ENCODE data around the gene RNF186.
"Not testable (repeated sequence)": the region's sequence is repeated elsewhere in the genome, so short reads cannot be mapped to it uniquely, and the experiment has no call there.

RNF186 gene

DNA sequence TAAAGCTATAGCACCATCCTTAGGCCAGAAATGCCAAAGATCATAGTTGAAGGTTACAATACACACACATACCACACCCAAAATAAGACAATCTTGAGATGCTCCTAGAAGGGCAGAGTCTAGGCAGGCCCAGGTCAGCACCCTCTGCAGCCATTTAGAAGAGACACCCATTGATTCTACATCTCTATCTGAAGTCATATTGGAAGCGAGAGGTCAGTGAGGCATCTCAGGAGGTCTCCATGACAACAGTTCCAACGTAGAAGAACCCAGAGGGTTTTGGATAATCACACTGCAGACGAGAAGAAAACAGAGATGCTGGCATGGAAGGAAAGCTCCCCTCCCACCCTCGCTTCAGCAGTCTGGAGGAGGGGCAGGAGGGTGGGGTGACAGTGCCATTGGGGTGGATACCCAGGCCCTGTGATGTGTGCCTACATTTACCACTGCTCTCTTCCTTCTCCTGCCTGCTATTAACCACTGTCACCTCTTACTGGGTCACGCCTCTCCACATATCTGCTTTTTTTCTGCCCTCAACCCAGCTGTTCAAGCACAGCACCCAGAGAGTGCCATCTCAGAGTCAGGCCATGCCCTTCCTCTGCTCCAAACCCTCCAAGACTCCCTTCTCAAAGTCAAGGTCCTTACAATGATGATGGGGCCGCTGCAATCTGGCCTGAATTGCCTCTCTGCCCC is 21.6 kb downstream of the RNF186 start:
- no peak for DNase-seq (ENCODE audit: low read depth)

DNA sequence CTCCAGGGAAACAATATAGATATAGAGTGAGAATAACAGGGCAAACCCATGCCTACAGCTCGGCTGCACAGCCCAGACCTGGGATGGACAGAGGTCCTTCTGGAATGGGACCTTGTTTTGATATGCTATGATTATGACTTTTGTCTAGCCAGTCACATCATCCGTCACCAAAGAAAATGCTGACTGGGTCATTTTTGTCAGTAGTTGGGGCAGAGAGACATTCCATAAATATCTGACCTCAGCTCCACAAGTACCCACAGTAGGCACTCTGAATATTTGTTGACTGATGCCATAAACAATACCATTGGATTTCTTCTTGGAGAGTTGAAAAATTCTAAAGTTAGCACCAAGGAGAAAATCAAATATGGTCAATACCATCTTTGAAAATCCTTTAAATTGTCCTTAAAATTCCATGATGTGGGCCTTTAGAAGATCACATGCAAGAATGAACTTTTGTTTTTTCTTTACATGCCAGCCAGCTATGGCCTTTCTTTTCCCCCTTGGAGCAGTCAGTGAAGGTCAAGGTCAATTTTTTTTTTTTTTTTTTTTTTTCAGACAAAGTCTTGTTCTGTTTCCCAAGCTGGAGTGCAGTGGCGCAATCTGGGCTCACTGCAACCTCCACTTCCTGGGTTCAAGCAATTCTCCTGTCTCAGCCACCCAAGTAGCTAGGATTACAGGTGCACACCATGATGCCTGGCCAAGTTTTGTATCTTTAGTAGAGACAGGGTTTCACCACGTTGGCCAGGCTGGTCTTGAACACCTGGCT is 22.7 kb downstream of the RNF186 start:
- no peak for DNase-seq (ENCODE audit: low read depth)

DNA sequence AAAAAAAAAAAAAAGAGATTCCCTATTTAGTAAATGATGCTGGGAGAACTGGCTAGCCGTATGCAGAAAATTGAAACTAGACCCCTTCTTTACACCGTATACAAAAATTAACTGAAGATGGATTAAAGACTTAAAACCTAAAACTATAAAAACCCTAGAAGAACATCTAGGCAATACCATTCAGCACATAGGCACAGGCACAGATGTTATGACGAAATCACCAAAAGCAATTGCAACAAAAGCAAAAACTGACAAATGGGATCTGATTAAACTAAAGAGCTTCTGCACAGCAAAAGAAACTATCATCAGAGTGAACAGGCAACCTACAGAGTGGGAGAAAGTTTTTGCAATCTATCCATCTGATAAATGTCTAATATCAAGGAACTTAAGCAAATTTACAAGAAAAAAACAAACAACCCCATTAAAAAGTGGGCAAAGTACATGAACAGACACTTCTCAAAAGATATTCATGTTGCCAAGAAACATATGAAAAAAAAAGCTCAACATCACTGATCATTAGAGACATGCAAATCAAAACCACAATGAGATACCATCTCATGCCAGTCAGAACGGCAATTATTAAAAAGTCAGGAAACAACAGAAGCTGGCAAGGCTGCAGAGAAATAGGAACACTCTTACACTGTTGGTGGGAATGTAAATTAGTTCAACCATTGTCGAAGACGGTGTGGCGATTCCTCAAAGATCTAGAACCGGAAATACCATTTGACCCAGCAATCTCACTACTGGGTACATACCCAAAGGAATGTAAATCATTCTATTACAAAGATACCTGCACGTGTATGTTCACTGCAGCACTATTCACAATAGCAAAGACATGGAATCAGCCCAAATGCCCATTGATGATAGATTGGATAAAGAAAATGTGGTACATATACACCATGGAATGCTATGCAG is 24.8 kb downstream of the RNF186 start:
- not testable (repeated sequence) for DNase-seq (ENCODE audit: low read depth)

- DNase-seq (ENCODE audit: low read depth) = no peak
These were observed 28.1 kb downstream of the RNF186 start for GRCh38 chr1:19786988-19787423.

- no peak for DNase-seq (ENCODE audit: low read depth)
These were observed 29.4 kb downstream of the RNF186 start for GRCh38 chr1:19785660-19786059.

GRCh38 chr1:19780267-19780877 is 34.7 kb downstream of the RNF186 start:
- DNase-seq (ENCODE audit: low read depth) = no peak

- DNase-seq (ENCODE audit: low read depth) = no peak
These were observed 38.1 kb downstream of the RNF186 start for GRCh38 chr1:19776933-19777332.

DNA sequence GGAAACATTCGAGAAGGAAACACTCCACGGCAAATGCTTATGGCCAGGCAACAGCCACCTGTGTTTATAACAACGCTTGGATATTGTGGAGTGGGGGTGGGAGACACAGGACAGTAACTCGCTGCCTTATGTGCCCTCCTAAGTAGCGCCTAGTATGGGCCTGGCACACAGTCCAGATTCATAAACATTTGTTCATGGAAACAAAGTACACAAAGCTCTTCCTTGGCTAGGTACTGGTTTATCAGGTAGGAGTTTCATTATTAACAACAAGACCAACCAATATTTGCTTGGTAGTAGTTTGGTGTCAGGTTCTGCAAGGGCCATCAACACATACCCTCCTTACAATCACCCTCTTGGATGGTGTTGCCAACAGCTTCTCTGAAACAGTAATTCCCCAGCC is 38.8 kb downstream of the RNF186 start:
- no peak for DNase-seq (ENCODE audit: low read depth)

- DNase-seq (ENCODE audit: low read depth) = no peak
These were observed 39.3 kb downstream of the RNF186 start for GRCh38 chr1:19775831-19776230.

- DNase-seq (ENCODE audit: low read depth) = no peak
These were observed 39.8 kb downstream of the RNF186 start for GRCh38 chr1:19775317-19775716.

- DNase-seq (ENCODE audit: low read depth) = no peak
These were observed 40.8 kb downstream of the RNF186 start for GRCh38 chr1:19774180-19774785.

GRCh38 chr1:19773485-19773884 is 41.6 kb downstream of the RNF186 start:
- no peak for DNase-seq (ENCODE audit: low read depth)

DNA sequence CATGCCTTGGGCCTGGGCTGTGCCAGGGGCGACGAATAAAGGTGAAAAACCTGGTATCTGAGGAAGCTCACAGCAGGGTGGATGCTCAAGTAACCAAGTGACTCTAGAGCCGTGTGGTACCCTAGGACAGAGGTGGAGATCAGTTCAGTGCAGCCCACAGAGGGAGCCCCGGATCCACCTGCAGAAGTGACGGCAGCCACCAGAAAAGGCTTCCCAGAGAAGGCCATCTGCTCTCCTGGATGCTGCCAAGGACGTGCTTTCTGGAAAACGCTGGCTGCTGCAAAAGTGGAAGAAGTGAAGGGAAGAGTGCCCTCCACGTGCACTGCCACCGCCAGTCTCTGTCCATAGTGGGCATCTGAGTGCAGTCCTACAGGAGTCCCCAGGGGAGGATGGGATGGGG is 43.0 kb downstream of the RNF186 start:
- DNase-seq (ENCODE audit: low read depth) = no peak

GRCh38 chr1:19771350-19771749 is 43.7 kb downstream of the RNF186 start:
- DNase-seq (ENCODE audit: low read depth) = no peak

DNA sequence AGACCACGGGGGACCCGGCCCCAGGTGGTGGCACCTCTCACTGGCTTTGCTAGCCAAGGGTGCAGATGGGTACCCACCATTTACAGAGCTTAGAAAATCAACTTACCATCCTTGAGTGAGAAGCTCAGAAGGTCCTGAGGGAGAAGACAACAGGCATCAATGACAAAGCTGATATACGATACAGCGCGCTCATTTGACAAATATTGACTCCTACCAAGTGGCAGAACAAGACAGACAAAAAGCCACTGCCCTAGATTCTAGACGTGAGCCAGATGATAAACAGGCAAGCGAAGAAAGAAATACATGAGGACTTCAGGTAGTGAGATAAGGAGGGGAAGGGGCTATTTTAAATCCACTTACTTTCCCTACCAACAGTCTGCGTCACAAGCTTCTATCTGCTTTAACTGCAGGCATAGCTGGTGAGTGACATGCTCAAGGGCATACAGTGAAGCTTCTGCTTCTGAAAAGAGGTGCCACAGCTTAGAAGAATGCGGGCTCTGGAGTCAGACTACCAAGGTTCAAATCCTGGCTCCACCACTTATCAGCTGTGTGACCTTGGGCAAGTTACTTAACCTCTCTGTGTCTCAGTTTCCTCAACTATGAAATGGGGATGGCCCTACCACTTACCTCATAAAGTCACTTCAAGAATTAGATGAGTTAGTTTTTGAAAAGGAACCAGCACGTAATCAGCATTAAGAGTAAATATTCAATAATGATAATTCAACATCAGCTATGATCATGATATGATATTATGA is 44.5 kb downstream of the RNF186 start:
- DNase-seq (ENCODE audit: low read depth) = no peak

DNA sequence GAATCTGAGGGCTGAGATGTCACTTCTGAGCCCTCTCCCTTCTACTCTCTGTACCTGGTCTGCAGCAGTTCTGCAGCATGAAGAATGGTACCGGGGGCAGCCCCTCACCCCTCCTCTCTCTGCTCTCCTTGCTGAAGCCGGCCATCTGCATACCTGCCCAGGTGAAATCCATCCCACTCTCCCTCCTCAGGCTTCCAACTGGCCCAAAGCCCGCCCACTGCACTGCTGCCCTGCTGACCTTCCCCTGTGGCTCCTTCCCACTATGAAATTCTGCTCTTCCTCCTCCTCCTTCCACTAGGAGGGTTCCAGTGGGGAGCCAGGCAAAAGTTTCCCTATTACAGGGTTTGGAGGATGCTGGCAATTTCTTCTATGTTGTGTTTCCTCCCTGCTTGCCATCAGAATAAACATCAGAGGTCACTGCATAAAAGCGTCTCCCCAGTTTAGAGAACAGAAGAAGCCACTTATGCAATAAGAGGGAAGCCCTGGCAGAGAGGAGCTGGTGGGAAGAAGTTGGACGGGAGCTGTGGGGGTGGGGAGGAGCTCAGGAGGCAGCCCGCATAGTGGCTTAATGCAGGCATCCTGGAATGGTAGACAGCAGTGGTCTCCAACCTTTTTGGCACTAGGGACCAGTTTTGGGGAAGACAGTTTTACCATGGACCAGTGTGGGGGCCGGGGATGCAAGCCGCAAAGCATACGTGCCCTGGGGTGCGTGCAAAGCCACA is 45.7 kb downstream of the RNF186 start:
- no peak for DNase-seq (ENCODE audit: low read depth)

GRCh38 chr1:19768353-19769210 is 46.5 kb downstream of the RNF186 start:
- DNase-seq (ENCODE audit: low read depth) = no peak

DNA sequence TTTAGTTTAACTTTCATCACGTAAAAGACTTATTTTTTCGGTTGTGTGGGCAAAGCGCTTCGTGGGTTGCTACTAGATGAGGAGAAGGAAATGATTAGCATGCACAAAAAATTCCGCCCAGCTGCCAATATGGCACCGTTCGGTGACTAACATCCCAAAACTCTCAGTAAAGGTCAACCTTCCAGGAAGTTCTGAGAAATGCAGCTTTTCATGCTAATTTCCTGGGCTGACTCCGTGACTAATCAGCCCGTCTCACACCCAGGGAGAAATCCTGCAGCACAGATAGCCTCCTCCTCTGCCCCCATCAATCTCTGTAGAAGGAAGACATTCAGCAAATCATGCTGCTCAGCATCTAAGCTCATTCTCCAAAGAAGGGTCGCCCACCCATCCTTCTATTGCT is 49.5 kb downstream of the RNF186 start:
- no peak for DNase-seq (ENCODE audit: low read depth)

DNA sequence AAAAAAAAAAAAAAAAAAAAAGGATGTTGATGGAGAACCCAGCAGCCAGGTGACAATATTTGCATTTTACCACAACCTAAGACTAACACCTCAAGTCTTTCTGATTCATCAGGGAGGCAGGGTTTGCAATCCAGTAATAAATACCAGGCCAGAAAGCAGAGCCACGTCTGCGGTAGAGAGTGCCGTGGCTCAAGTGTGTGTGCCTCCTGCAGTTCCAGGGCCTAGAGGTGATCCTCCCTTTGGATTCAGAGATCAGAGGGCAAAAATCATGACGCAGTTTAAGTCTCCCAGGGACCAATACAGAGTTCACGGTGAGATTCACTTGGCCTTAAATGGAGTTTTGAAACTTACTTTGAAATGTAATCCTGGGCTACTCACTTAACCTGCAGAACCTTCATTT is 50.2 kb downstream of the RNF186 start:
- no peak for DNase-seq (ENCODE audit: low read depth)

Data from CMK (cell line).